T-helper 1 cell treated with Interleukin-12 subunit alpha and Interleukin-12 subunit beta and Interleukin-4 antibody, amounts not matched to agents 30 ng/mL and 1 ng/mL, for 36 hours (primary cell): ENCODE data around the gene KBTBD12. TPM values are rescaled to one million over a fixed set of nuclear protein-coding genes. Genes with fewer than 3 reads are reported as not detected.

Experiments
- intact Hi-C: fragments of 100-400 bp; cut with micrococcal nuclease; formaldehyde crosslinking; loops from one replicate; pipeline ENCODE4 v1.15.1; 2024
- total RNA-seq: library from RNA; stranded (reverse); gene quantifications from 2 replicates; pipeline ENCODE4 v1.2.3, GENCODE V29; 2022

KBTBD12 gene
- total RNA-seq, 1 donor from 2014 or later: not detected

GRCh38 chr3:127951276-127951675 is 36.2 kb downstream of the KBTBD12 start:
- intact Hi-C loops: no loop called here

GRCh38 chr3:127953091-127954035 is 38.3 kb downstream of the KBTBD12 start:
- intact Hi-C loops: no loop called here

GRCh38 chr3:127954640-127955039 is 39.6 kb downstream of the KBTBD12 start:
- intact Hi-C loops: no loop called here

- intact Hi-C loops: no loop called here
Measured at GRCh38 chr3:127955728-127956127, 40.7 kb downstream of the KBTBD12 start.

- intact Hi-C loops: no loop called here
Measured at GRCh38 chr3:127959041-127959440, 44.0 kb downstream of the KBTBD12 start.

- intact Hi-C loops: no loop called here
Measured at GRCh38 chr3:127959873-127960272, 44.8 kb downstream of the KBTBD12 start.

- intact Hi-C loops: no loop called here
Measured at GRCh38 chr3:127960421-127960965, 45.5 kb downstream of the KBTBD12 start.

GRCh38 chr3:127961124-127961523 is 46.1 kb downstream of the KBTBD12 start:
- intact Hi-C loops: no loop called here

GRCh38 chr3:127961963-127962362 is 46.9 kb downstream of the KBTBD12 start:
- intact Hi-C loops: no loop called here

GRCh38 chr3:127962937-127963336 is 47.9 kb downstream of the KBTBD12 start:
- intact Hi-C loops: no loop called here

GRCh38 chr3:127964053-127964452 is 49.0 kb downstream of the KBTBD12 start:
- intact Hi-C loops: no loop called here

- intact Hi-C loops: no loop called here
Measured at GRCh38 chr3:127964816-127965215, 49.8 kb downstream of the KBTBD12 start.

- intact Hi-C loops: no loop called here
Measured at GRCh38 chr3:127967316-127967715, 52.3 kb downstream of the KBTBD12 start.

GRCh38 chr3:127970966-127971592 is 56.0 kb downstream of the KBTBD12 start:
- intact Hi-C loops: loop anchor here (1.0 kb wide), 3 partner anchors 274 to 396 kb away; no protein-coding TSS in a partner anchor

- intact Hi-C loops: no loop called here
Measured at GRCh38 chr3:127974226-127974625, 59.2 kb downstream of the KBTBD12 start.

GRCh38 chr3:127975153-127976029 is 60.4 kb downstream of the KBTBD12 start:
- intact Hi-C loops: no loop called here

GRCh38 chr3:127978636-127979035 is 63.6 kb downstream of the KBTBD12 start:
- intact Hi-C loops: no loop called here

- intact Hi-C loops: no loop called here
Measured at GRCh38 chr3:127979473-127979872, 64.4 kb downstream of the KBTBD12 start.

GRCh38 chr3:127981097-127981496 is 66.1 kb downstream of the KBTBD12 start:
- intact Hi-C loops: no loop called here

GRCh38 chr3:127982155-127982554 is 67.1 kb downstream of the KBTBD12 start:
- intact Hi-C loops: no loop called here
